Smooth muscle cell of bladder (primary cell): ENCODE measurements around the gene ANKRD24. TPM values are rescaled to one million over a fixed set of nuclear protein-coding genes. Genes with fewer than 3 reads are reported as not detected.

Experiments
- total RNA-seq: library from RNA; depleted of rRNA; stranded (reverse); fragments of >200 nt; gene quantifications from 2 replicates; pipeline ENCODE4 v1.2.3, GENCODE V29; 2014

Gene ANKRD24
- total RNA-seq, result 1.1 and 2.6 TPM in 2 replicates

GRCh38 chr19:4182084-4182810 lies at the start of gene ANKRD24, which contains the start of gene SIRT6:
TSS of gene ANKRD24 (plus strand) at chr19:4182689. CDS start at chr19:4186426, 3,737 bp downstream.
TSS of gene SIRT6 (minus strand) at chr19:4182563. CDS start at chr19:4182539, 24 bp downstream.

GRCh38 chr19:4229179-4229931 lies 46.9 kb downstream of the ANKRD24 start, which contains the start of gene EBI3:
TSS of gene EBI3 (plus strand) at chr19:4229523. CDS start at chr19:4229551, 28 bp downstream.

GRCh38 chr19:4246767-4247593 lies 64.5 kb downstream of the ANKRD24 start, which contains the start of gene YJU2:
TSS of gene YJU2 (plus strand) at chr19:4247080. CDS start at chr19:4247147, 67 bp downstream.

Other genes with a start within 250 kb of the ANKRD24 start
- not detected in 2 replicates for gene NMRK2, start 249.6 kb upstream of the ANKRD24 start, total RNA-seq
- gene DAPK3, start 211.6 kb upstream of the ANKRD24 start, total RNA-seq, result 135 and 149 TPM in 2 replicates
- gene EEF2, start 197.2 kb upstream of the ANKRD24 start, total RNA-seq, result 4,154 and 4,292 TPM in 2 replicates
- 20.1 and 25.1 TPM in 2 replicates for gene PIAS4, start 175.0 kb upstream of the ANKRD24 start, total RNA-seq
- 8.5 and 13.2 TPM in 2 replicates for gene ZBTB7A, start 115.8 kb upstream of the ANKRD24 start, total RNA-seq
- gene MAP2K2, start 58.6 kb upstream of the ANKRD24 start, total RNA-seq, result 243 and 270 TPM in 2 replicates
- not detected in 2 replicates for gene CREB3L3, start 29.1 kb upstream of the ANKRD24 start, total RNA-seq
- 7.4 and 9.2 TPM in 2 replicates for gene SIRT6, start 126 bp upstream of the ANKRD24 start, total RNA-seq
- not detected in 2 replicates for gene EBI3, start 46.8 kb downstream of the ANKRD24 start, total RNA-seq
- 10.7 and 11.9 TPM in 2 replicates for gene YJU2, start 64.4 kb downstream of the ANKRD24 start, total RNA-seq
- gene SHD, start 96.6 kb downstream of the ANKRD24 start, total RNA-seq, result not detected in 2 replicates
- not detected in 2 replicates for gene TMIGD2, start 119.7 kb downstream of the ANKRD24 start, total RNA-seq
- 5.4 and 5.7 TPM in 2 replicates for gene FSD1, start 121.9 kb downstream of the ANKRD24 start, total RNA-seq
- gene STAP2, start 156.1 kb downstream of the ANKRD24 start, total RNA-seq, result 4.3 and 5.2 TPM in 2 replicates
- gene MPND, start 160.9 kb downstream of the ANKRD24 start, total RNA-seq, result 5.8 and 7.5 TPM in 2 replicates
- 21.6 and 25.7 TPM in 2 replicates for gene SH3GL1, start 217.9 kb downstream of the ANKRD24 start, total RNA-seq
- 3.4 and 4.3 TPM in 2 replicates for gene CHAF1A, start 220.0 kb downstream of the ANKRD24 start, total RNA-seq